RPMI8226 (cell line): ENCODE measurements around the gene CDC42EP4.
"Not testable (repeated sequence)": the region's sequence is repeated elsewhere in the genome, so short reads cannot be mapped to it uniquely, and the experiment has no call there.

Experiments used
- DNase-seq: peaks from one replicate; pipeline ENCODE4 v3.0.0-alpha.2; 2015

CDC42EP4 gene

GRCh38 chr17:73342541-73343167, 30.9 kb upstream of the CDC42EP4 start:
- no peak for DNase-seq

GRCh38 chr17:73342050-73342522, 30.3 kb upstream of the CDC42EP4 start:
- DNase-seq: peak; percentile 43

- peak; percentile 56 for DNase-seq
These were observed 29.7 kb upstream of the CDC42EP4 start for GRCh38 chr17:73341350-73342049.

GRCh38 chr17:73340093-73340596, 28.3 kb upstream of the CDC42EP4 start:
- DNase-seq: no peak

- no peak for DNase-seq
These were observed 26.9 kb upstream of the CDC42EP4 start for GRCh38 chr17:73338566-73339197.

GRCh38 chr17:73338050-73338521, 26.3 kb upstream of the CDC42EP4 start:
- no peak for DNase-seq

- no peak for DNase-seq
These were observed 25.5 kb upstream of the CDC42EP4 start for GRCh38 chr17:73337330-73337710.

- no peak for DNase-seq
These were observed 24.9 kb upstream of the CDC42EP4 start for GRCh38 chr17:73336408-73337329.

GRCh38 chr17:73335591-73336407, 24.0 kb upstream of the CDC42EP4 start:
- DNase-seq: peak; percentile 29

- DNase-seq: no peak
These were observed 23.1 kb upstream of the CDC42EP4 start for GRCh38 chr17:73334771-73335513.

GRCh38 chr17:73333445-73333844, 21.6 kb upstream of the CDC42EP4 start:
- DNase-seq: not testable (repeated sequence)

- no peak for DNase-seq
These were observed 19.3 kb upstream of the CDC42EP4 start for GRCh38 chr17:73331060-73331459.

GRCh38 chr17:73327676-73328075, 15.9 kb upstream of the CDC42EP4 start:
- no peak for DNase-seq

GRCh38 chr17:73325527-73325842, 13.7 kb upstream of the CDC42EP4 start:
- no peak for DNase-seq

- no peak for DNase-seq
These were observed 13.1 kb upstream of the CDC42EP4 start for GRCh38 chr17:73324711-73325526.

- DNase-seq: no peak
These were observed 12.3 kb upstream of the CDC42EP4 start for GRCh38 chr17:73324160-73324475.

GRCh38 chr17:73323409-73324159, 11.8 kb upstream of the CDC42EP4 start:
- DNase-seq: no peak

- no peak for DNase-seq
These were observed 8.9 kb upstream of the CDC42EP4 start for GRCh38 chr17:73320601-73321264.

- DNase-seq: no peak
These were observed 8.0 kb upstream of the CDC42EP4 start for GRCh38 chr17:73319766-73320165.
